H1 (cell line): Measurements from ENCODE around the gene CSHL1. TPM values are rescaled to one million over a fixed set of nuclear protein-coding genes. Genes with fewer than 3 reads are reported as not detected.

Source experiments
- ATF2 ChIP-seq: IDR thresholded peaks from 2 replicates; pipeline ENCODE4 v1.6.1; 2012; ENCODE audit warnings: low read length, inconsistent platforms
- CREB1 ChIP-seq: IDR thresholded peaks from 2 replicates; pipeline ENCODE4 v1.6.1; 2012; ENCODE audit warnings: inconsistent platforms
- CTBP2 ChIP-seq: IDR thresholded peaks from 2 replicates; pipeline ENCODE4 v1.7.0; 2011; ENCODE audit warnings: borderline replicate concordance, mild to moderate bottlenecking, moderate library complexity, mixed read lengths, low read length; ENCODE audit not compliant: insufficient read depth, insufficient read length
- EP300 ChIP-seq, 2 experiments: IDR thresholded peaks; 1 replicate in 1 of 2; 2 replicates in 1 of 2; pipeline ENCODE4 v1.6.1; 2011 to 2012; ENCODE audit warnings: low read depth in 2 of 2, low read length in 2 of 2, mild to moderate bottlenecking in 2 of 2, borderline replicate concordance in 1 of 2, inconsistent platforms in 1 of 2, moderate library complexity in 1 of 2
- EZH2 ChIP-seq: fragments of 200-600 bp; sonication (generic); IDR thresholded peaks from 2 replicates; pipeline ENCODE4 v1.7.1; 2012; ENCODE audit warnings: low read depth, mild to moderate bottlenecking, moderate library complexity, low read length, inconsistent platforms; ENCODE audit not compliant: severe bottlenecking
- GTF2F1 ChIP-seq: IDR thresholded peaks from 2 replicates; pipeline ENCODE4 v1.6.1; 2012; ENCODE audit warnings: low read depth, low read length, improper control_type of control experiment, borderline replicate concordance
- KDM4A ChIP-seq: IDR thresholded peaks from one replicate; pipeline ENCODE4 v1.7.1; 2012; ENCODE audit warnings: low read depth, mild to moderate bottlenecking, moderate library complexity, low read length, inconsistent platforms; ENCODE audit not compliant: severe bottlenecking
- POLR2A ChIP-seq, 2 experiments: IDR thresholded peaks; 1 replicate in 1 of 2; 2 replicates in 1 of 2; pipeline ENCODE4 v1.6.1; 2011; ENCODE audit warnings: low read depth in 2 of 2, low read length in 2 of 2, mild to moderate bottlenecking in 2 of 2; ENCODE audit errors: control extremely low read depth in 1 of 2
- TBP ChIP-seq: IDR thresholded peaks from 2 replicates; pipeline ENCODE4 v1.6.1; 2011; ENCODE audit warnings: low read depth, low read length, improper control_type of control experiment
- polyA plus RNA-seq, 7 experiments: library from polyadenylated mRNA; depleted of rRNA in 3 of 7; stranded (reverse) in 5 of 7; unstranded in 2 of 7; fragments of >200 nt in 5 of 7; fragments of 200-250 nt in 2 of 7; gene quantifications; 1 replicate in 5 of 7; 2 replicates in 1 of 7; 4 replicates in 1 of 7; pipeline versions ENCODE4 v1.2.1 to v1.2.3, GENCODE V29; 2011 to 2013; ENCODE audit warnings: missing spikeins in 2 of 7, mixed read lengths in 2 of 7
- total RNA-seq: library from RNA; stranded (reverse); fragmentation: NEBNext Ultra II Directional; extraction: Animal tissue kit (Norgen Biotek cat#: 25700); gene quantifications from 2 replicates; pipeline ENCODE4 v1.2.1, GENCODE V29; 2021

The CSHL1 gene
- total and polyA plus RNA-seq, 2 of the 8 experiments (the other 6 are each of a cell fraction or from before 2014, with no cell fraction given), result not detected

GRCh38 chr17:63928172-63928666 lies 17.2 kb upstream of the CSHL1 start (continued):
- TF ChIP-seq ATF2 (no peak), CTBP2 (no peak), GTF2F1 (no peak), EZH2 (no peak), KDM4A (no peak), EP300 (IDR thresholded peaks at IDR 0.05; ENCODE audit: borderline replicate concordance in 1 of 2, low read depth in 2 of 2, low read length in 2 of 2) (no peak), POLR2A (IDR thresholded peaks at IDR 0.05; ENCODE audit: control extremely low read depth in 1 of 2, low read depth in 2 of 2, low read length in 2 of 2) (no peak), TBP (no peak), CREB1 (no peak)
